ENCODE results near the gene SLC22A15. TPM values are rescaled to one million over a fixed set of nuclear protein-coding genes. Genes with fewer than 3 reads are reported as not detected.
"Not testable (repeated sequence)": the region's sequence is repeated elsewhere in the genome, so short reads cannot be mapped to it uniquely, and the experiment has no call there.

The SLC22A15 gene
- total RNA-seq, 1 donor from 2014 or later: 0.23 TPM

DNA sequence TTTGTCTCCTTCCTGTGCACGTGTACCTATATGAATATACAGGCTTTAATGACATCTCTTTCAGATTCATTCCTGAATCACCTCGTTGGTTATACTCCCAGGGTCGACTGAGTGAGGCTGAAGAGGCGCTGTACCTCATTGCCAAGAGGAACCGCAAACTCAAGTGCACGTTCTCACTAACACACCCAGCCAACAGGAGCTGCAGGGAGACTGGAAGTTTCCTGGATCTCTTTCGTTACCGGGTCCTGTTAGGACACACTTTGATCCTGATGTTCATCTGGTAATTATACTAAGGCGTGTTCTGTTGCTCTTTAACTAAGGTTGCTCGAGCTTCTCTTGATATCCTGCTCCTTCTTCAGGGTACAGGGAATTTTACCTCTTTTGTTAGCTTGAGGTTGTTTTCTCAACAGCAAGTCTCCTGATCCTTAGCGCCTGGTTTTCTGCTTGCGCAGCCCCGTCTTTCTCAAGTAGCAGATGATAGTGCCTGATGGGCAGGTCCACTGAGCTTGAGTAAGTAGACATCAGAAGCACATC, 55.1 kb downstream of the SLC22A15 start:
- ATAC-seq (no peak), DNase-seq (ENCODE audit: low spot score) (no peak)

DNA sequence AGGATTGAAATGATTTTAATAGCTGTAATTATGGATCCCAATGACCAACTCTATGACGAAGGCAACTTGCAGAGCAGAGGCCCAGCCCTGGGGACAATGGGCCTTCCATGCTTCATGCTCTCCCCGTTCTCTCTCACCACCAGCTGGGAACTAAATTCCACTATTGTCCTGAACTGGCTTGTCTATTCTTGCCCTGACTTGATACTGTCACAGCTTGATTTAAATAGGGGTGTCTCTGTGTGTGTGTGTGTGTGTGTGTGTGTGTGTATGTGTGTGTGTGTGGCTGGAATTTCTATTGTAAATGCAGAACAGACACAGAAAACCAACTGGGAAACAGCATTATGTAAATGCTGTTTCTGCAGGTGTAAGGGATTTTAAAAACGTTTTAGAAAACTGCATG, 57.0 kb downstream of the SLC22A15 start:
- no peak for DNase-seq (ENCODE audit: low spot score)
- ATAC-seq: no peak

DNA sequence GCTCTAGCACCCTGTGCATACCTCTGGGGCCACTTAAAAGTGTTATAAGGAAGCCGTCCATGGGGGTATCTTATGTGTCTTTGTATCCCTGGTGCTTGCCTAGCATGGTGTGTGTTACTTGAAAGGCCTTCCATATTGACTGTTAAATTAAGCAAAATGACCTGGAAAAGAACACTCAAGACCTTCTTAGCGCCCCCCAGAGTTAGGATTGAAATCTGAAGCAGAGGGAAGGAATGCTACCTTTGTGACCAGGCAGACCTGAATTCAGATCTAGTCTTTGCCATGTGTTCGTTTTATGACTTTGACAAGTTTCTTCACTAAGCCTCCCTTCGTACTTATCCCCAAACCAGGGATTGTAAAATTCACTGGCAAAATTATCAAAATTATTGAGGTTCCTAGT, 59.9 kb downstream of the SLC22A15 start:
- ATAC-seq (no peak), DNase-seq (ENCODE audit: low spot score) (no peak)

DNA sequence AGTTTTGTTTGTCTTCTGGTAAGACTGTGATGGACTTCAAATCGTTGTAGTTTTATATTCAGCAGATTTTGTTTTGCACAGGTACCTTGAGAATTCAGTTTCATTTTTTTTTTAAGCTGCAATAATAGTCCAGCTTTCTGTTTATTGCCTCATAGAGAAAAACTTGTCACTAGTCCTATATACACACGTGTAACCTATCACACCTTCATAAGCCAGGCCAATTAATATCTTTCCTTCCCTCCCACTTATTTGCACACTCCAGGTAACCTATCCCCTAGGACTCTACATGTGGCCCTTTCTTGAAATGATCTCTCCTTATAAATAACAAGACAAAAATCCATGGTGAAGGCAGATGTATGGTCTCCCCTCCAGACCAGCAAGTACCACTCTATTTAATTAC, 62.4 kb downstream of the SLC22A15 start:
- no peak for DNase-seq (ENCODE audit: low spot score)
- no peak for ATAC-seq

DNA sequence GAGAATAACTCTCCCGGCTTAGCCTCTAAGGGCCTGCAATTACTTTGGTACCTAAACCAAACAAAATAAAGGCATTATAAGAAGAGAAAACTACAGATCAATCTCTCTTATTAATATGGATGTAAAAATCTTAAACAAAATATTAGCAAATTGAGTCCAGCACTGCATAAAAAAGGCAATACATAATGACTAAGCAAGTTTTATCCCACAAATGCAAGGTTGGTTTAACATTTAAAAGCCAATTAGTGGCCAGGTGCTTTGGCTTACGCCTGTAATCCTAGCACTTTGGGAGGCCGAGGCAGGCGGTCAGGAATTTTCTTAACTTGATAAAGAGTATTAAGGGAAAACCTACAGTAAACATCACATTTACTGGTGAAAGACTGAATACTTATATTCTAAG, 67.8 kb downstream of the SLC22A15 start:
- DNase-seq (ENCODE audit: low spot score) (no peak), ATAC-seq (no peak)

DNA sequence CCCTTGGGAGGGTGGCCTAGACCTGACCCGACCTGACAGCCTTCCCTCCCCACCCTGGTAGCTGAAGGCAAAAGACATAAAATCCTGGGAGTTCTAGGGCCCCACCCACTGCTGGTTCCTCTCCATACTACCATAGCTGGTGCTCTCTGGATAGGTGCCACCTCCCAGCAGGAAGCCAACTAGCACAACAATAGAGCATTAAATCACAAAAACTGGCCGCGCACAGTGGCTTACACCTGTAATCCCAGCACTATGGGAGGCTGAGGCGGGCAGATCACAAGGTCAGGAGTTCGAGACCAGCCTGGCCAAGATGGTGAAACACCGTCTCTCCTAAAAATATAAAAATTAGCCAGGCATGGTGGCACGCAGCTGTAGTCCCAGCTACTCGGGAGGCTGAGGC, 70.6 kb downstream of the SLC22A15 start:
- ATAC-seq; DNase-seq (ENCODE audit: low spot score): not testable (repeated sequence)

DNA sequence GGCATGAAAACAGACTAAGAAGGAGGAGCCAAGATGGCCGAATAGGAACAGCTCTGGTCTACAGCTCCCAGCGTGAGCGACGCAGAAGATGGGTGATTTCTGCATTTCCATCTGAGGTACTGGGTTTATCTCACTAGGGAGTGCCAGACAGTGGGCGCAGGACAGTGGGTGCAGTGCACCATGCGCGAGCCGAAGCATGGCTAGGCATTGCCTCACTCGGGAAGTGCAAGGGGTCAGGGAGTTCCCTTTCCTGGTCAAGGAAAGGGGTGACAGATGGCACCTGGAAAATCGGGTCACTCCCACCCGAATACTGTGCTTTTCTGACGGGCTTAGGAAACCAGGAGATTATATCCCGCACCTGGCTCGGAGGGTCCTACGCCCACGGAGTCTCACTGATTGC, 75.6 kb downstream of the SLC22A15 start:
- DNase-seq (ENCODE audit: low spot score); ATAC-seq: not testable (repeated sequence)

DNA sequence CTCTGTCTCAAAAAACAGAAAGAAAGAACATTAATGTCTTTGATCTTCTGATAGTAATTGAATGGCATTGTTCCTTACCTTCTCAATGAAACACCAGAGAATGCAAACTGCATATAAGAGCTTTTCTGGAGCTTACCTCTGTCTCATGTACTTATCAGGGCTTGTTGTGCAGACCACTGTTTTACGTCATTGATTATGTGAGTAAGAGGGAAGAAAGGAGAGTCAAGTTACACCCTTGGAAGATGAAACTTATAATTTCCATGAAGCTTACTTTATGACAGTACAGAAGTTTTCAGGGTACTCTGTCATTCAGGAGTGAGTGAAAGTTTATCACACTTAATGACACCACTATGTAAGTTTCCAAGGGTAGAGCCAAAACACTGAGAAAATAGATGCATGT, 85.9 kb downstream of the SLC22A15 start:
- ATAC-seq (no peak), DNase-seq (ENCODE audit: low spot score) (no peak)

DNA sequence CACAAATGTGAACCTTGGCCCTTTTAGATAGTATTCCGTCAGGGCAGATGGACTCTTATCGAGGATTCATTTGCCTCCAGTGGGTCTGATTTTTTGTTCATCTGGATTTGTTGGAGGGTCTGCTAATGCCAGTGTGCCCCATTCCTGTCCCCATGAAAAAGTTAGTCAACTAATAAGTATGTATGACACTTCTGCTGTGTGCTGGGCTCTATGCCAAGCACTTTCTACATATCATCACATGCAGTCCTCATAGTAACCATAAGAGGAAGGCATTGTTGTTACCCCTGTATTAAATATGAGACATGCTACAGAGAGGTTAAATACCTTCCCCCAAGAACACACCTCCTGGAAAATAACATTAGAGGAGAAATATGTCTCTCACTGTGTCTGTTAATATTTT, 88.3 kb downstream of the SLC22A15 start:
- DNase-seq (ENCODE audit: low spot score) (no peak), ATAC-seq (no peak)

DNA sequence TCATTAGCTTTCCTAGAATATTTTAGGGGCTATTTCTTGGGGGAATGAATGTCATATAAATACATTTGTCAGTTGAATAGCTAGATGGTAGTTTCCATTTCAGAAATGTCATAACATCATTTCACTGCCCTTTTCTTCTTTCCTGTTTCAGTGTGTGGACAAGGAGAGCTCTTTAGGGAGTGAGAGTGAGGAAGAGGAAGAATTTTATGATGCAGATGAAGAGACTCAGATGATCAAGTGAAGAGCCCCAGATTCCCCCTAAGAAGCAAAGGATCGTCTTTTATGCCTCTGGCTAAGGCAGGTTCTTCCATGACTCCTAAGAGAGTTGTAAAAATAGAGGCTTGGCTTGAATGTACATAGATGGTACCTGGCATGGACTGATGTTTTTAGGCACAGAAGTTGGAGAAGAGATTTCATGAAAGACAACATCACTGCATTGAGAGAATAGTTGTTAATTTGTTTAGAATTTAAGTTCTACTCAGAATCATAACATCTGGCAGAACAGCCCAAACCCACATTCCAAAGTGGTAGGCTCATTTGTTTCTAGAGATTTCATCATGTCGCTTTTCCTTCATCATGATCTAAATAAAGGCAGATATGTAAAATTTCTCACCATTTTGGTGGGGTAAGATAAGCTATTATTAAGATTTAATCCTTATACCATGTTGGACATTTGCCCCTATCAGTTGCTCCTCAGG, 90.7 kb downstream of the SLC22A15 start:
- no peak for ATAC-seq

DNA sequence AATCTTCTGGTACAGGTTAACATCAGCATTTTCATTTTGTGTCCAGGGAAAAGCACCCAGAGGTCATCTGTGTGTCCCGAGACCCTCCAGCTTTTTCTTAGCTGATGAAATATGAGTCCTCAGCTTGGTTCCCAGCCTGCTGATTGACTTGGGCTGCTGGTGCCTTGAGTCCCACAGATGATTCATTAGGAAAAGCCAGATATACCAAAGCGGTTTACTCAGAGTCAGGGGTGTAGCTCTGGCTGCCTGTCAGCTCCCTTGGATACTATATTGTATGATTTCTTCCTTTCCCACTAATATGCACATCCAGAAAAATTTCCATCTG, 91.2 kb downstream of the SLC22A15 start:
- ATAC-seq (no peak), DNase-seq (ENCODE audit: low spot score) (no peak)

More for the DNA sequence above, 90.7 kb downstream of the SLC22A15 start:
- no peak for DNase-seq (ENCODE audit: low spot score)

DNA sequence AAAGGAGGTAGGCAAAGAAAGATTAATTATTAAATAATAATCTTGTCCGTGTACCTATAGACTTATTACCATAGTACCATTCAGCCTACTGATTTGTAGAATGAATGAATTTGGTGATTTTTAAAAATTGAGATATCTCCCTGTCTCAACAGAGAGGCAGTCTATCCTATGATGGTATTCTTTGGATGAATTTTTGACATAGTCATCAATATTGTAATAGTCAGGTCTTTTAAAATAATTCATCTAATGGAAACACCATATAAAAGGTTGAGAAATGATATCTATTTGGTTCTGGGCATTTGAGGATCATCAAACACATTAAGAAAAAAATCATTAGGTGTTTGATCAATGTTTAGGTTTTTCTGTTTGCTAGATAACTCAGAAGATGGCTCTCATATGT, 99.3 kb downstream of the SLC22A15 start:
- ATAC-seq: no peak
- no peak for DNase-seq (ENCODE audit: low spot score)

DNA sequence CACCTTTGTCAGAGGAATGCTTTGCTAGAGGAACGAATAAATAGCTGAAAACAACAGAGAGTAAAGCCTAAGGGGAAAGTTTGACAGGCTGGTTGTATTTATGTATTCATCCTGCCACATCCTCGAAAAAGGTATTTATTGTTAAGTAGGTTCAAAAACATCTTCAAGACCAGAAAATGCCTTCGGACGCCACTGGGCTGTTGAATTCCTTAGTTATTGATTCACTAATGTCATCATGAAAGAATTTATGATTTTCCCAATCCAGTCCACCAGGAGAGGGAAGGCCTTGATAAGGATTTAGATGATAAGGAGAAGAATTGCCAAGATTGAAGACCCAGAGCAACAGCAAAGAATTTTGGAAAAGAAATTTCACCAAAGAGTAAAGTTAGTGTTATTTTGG, 99.7 kb downstream of the SLC22A15 start:
- DNase-seq (ENCODE audit: low spot score): no peak

DNA sequence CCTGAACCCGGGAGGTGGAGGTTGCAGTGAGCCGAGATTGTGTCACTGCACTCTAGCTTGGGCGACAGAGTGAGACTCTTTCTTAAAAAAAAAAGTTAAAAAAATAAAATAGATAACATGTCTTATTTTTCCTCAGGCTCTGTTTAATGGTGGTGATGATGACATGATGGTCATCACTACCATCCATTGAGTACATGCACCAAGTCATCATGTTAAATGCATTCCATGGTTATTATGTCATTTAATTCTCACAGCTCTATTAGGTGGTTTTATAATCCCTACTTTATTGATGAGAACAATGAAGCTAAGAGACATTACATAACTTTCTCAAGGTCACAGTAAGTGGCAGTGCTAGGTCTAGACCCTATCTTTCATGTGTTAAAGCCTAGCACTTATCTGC, 100.5 kb downstream of the SLC22A15 start:
- ATAC-seq (no peak), DNase-seq (ENCODE audit: low spot score) (no peak)

More for the DNA sequence above, 99.7 kb downstream of the SLC22A15 start:
- no peak for ATAC-seq

DNA sequence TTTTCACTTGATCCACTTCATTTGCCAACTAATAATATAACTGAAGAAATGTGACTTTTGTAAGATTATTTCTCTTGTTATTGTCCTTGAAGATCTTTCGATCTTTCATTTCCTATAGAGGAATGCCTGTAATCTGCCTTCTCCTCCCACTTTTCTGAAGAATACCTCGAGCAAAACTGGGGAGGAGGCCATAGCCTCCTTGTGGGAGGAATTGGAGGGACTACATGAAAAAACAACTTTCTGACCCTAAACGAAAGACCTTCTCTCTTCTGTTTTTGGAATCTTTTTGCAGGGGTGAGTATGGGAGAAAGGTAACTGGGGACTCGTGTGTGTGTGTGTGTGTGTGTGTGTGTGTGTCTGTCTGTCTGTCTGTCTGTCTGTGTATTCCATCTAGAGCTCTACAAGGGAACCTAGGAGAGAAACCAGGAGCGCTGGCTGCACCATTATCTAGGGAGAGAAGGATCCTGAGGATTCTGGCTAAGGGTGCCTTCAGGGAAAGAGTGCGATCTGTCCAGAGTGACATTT, 102.4 kb downstream of the SLC22A15 start:
- ATAC-seq (no peak), DNase-seq (ENCODE audit: low spot score) (no peak)

DNA sequence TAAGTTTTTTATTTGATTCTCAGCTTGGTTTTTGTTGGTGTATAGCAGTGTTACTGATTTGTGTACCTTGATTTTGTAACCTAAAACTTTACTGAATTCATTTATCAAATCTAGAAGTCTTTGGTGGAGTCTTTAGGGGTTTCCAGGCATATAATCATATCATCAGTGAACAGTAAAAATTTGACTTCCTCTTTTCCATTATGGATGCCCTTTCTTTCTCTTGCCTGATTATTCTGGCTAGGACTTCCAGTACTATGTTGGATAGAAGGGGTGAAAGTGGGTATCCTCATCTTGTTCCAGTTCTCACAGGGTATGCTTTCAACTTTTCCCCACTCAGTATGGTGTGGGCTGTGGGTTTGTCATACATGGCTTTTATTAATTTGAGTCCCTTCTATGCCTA, 111.3 kb downstream of the SLC22A15 start:
- ATAC-seq (no peak), DNase-seq (ENCODE audit: low spot score) (no peak)

DNA sequence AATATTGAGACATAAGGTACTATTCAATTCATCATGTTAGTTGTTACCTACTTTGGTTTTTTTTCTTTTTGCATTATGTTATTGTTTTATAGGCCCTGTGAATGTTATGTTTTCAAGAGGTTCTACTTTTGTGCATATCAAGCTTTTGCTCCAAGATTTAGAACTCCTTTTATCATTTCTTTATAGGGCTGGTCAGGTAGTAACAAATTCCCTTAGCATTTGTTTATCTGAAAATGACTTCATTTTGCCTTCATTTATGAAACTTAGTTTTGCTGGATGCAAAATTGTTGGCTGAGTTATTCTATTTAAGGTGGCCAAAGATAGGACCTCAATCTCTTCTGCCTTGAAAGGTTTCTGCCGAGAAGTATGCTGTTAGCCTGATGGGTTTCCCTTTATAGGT, 113.6 kb downstream of the SLC22A15 start:
- DNase-seq (ENCODE audit: low spot score) (no peak), ATAC-seq (no peak)

DNA sequence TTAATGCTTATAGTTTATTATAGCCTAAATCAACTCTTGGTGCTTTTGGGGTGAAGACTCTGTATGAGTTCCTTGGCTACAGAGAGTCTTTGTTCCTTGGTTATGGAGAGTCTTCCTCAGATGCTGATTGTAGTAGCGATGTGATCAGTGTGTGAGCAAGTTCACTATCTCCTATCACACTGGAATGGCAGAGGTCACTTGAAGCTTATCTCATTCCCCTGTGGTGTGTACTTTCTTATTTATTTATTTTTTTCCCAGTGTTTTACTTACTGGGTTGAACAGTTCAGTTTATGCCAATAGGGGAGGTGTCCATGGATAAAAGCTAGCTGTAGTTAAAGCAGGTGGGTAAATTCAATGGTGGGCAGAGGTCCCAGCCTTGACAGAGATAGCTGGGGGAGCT, 114.8 kb downstream of the SLC22A15 start:
- ATAC-seq (no peak), DNase-seq (ENCODE audit: low spot score) (no peak)

DNA sequence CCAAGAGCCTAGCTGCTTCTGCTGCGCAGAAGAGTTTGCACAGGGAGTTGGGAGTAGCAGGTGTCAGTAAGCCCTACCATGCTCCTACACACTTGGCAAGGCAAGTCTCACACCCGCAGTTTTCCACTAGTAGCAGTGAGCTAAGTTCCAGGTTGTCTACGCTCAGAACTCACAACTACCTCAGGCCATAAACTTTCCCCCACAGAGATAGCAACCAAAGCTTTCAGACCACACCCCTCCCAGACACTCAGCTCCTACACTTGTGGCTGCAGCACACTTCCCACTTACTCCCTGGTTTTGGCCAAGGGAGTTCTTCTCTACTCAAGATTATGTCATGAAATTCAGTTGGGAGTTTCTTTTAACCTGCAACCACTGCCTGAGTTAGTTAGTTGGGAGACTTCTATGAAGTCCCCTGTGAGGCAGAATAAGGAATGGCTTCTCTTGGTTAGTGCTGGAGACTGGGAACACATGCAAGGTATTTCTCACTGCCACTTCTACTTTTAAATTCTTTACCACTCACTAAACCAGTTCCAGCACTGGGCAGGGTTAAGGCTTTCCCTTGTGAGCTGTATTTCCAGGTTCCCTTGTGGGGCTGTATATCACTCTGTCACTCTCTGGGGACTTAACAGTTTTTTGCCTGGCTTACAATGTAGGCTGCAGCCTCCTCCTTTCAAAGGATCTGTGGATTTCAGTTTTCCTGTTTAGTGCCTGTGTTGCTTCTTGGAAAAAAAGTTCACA, 116.6 kb downstream of the SLC22A15 start:
- DNase-seq (ENCODE audit: low spot score): no peak
- ATAC-seq: no peak

DNA sequence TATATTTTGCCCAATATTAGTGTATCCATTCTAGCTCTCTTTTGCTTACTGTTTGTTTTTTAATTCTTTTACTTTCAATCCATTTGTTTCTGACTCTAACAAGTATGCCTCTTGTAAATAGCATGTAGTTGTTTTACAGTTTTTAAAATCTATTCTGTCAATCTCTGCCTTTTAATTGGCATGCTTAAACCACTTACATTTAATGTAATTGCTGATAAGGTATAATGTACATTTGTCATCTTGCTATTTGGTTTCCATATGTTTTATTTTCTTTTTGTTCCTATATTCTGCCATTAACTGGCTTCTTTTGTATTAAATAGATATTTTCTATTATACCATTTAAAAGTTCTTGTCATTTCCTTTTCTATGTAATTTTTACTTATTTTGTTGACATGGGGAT, 118.7 kb downstream of the SLC22A15 start:
- ATAC-seq: no peak

DNA sequence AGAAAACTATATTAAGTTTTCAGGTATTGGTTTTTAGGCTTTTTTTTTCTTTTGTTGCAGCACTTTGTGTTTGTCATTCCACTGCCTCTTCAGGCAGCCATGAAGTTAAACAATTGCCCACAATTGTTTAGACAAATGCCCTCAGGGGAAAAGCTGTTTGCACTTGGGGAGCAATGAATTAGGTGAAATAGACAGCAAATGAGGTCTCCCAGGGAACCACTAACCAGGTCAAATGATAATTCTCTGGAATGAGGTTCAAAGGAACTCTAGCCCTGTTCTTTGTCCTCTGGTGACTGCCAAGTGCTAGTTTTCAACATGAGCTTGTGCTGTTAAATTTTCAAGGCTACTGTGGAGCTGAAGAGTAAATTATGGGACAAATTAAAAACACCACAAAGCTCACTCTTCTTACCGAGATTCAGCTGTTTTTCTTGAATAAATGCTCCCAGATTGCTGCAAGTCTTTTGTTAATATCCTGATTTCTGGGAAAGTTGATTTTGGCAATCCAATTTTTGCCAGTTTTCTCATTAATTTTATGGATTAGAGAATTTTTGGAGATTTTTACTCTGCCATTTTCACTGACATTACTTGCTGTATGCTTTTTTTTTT, 119.8 kb downstream of the SLC22A15 start:
- ATAC-seq (peak; percentile 81), DNase-seq (ENCODE audit: low spot score) (no peak)

More for the DNA sequence above, 118.7 kb downstream of the SLC22A15 start:
- DNase-seq (ENCODE audit: low spot score): no peak

DNA sequence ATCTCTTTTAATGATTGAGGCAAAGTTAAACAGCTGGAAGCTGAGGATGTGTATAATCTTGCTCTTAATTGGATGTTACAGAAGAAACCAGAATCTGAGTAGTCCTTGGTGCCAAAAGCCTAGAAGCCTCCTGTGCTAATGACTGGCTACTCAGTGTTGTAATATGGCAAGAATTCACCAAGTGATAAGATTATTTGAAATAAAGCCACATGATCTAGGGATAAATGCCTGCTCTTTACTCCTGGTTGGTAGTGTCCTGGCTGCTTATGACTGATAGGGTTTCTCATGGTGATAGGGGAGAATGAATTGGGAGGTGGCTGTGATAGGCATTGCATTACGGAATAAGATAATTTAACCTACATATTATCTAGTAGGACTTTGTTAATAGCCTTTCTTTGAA, 121.3 kb downstream of the SLC22A15 start:
- peak; percentile 71 for ATAC-seq
- no peak for DNase-seq (ENCODE audit: low spot score)

All from left lobe of liver (tissue), 2 donors.